Measurements from ENCODE around the gene BDP1.
"Not testable (repeated sequence)": the region's sequence is repeated elsewhere in the genome, so short reads cannot be mapped to it uniquely, and the experiment has no call there.

Gene BDP1

DNA sequence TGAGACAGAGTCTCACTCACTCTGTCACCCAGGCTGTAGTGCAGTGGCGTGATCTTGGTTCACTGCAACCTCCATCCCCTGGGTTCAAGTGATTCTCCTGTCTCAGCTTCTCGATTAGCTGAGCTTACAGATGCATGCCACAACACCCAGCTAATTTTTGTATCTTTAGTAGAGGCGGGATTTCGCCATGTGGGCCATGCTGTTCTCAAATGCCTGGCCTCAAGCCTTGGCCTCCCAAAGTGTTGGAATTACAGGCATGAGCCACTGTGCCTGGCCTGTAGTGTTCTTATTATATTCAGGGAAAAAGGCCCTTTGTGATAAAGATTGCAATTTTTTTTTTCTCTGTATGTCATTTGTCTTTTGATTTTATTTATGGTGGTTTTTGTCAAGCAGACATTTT lies 107.7 kb downstream of the BDP1 start:
- no peak for TF ChIP-seq CTCF (IDR thresholded peaks at IDR 0.05; ENCODE audit: low read depth, low read length)
- H3K36me3 ChIP-seq = peaks cover 41% of the 10 kb centered on the region
- H3K4me1 ChIP-seq = no peaks in the 10 kb centered on the region

GRCh38 chr5:71564895-71565294 lies 109.4 kb downstream of the BDP1 start:
- Histone ChIP-seq H3K4me1 (no peaks in the 10 kb centered on the region), H3K4me3 (ENCODE audit: low read depth, low read length) (no peak overlapping the region), H3K9me3 (no peaks in the 10 kb centered on the region), H3K36me3 (peaks cover 36% of the 10 kb centered on the region), H3K27me3 (no peaks in the 10 kb centered on the region)
- no peak for TF ChIP-seq CTCF (IDR thresholded peaks at IDR 0.05; ENCODE audit: low read depth, low read length)
- no peak for DNase-seq

More for the DNA sequence above, 107.7 kb downstream of the BDP1 start:
- Histone ChIP-seq H3K27me3 (no peaks in the 10 kb centered on the region), H3K9me3 (no peaks in the 10 kb centered on the region), H3K4me3 (ENCODE audit: low read depth, low read length) (no peak overlapping the region)
- no peak for DNase-seq

DNA sequence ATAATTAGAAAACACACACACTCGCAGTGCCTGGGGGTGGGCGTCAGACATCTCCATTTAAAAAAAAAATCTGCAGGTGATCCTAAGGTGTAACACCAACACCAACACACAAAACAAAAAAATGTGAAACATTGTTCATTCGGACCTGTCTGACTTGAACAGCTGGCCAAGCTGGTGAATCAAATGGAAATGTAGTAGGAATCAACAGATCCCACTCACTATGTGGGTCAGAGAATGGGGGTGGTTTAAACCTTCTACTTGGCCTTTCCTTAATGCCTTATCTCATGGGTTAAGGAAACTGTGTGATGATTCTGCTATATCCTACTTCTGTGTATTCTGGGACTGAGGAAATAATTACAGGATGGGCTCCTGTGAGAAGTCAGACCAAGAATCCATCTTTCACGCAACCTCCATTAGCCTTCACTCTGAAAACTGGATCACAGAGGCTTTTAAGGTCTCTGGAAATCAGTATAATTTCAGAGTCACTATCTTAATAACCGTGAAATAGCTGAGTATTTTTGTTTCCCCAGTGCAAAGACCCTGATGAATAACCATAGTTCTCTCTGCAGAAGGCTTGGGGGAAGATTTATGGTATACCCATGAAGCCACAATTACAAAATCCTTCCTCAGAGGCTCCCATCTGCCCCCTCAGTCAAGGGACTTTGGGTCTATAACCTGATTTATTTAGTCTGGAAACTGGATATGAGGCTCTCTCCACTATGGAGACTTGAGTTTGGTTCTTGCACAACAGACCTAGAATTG lies 114.5 kb downstream of the BDP1 start:
- Histone ChIP-seq H3K27me3 (no peaks in the 10 kb centered on the region), H3K4me1 (no peaks in the 10 kb centered on the region), H3K9me3 (no peaks in the 10 kb centered on the region), H3K36me3 (peaks cover 11% of the 10 kb centered on the region), H3K4me3 (ENCODE audit: low read depth, low read length) (no peak overlapping the region)
- DNase-seq = no peak
- TF ChIP-seq CTCF (IDR thresholded peaks at IDR 0.05; ENCODE audit: low read depth, low read length) = no peak

- H3K9me3 ChIP-seq; H3K27me3 ChIP-seq; H3K36me3 ChIP-seq; DNase-seq; H3K4me1 ChIP-seq; H3K4me3 ChIP-seq (ENCODE audit: low read depth, low read length): not testable (repeated sequence)
These were observed 116.4 kb downstream of the BDP1 start for GRCh38 chr5:71571811-71572210.

DNA sequence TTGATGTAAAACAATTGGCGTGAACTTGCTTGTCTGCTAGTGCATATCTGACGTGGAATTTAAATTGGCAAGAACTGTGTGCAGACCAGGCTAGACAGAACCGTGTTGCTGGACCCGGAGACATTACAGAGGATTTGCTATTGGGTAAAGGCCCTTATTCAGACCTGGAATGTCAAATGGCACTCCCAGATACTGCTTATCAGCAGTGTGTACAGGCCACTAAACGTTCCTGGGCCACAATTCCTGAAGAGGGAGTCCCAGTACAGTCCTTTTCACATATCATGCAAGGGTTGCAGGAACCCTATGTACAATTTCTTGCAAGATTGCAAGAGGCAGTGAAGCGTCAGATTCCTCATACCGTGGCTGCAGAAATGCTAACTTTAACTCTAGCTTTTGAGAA lies 118.1 kb downstream of the BDP1 start:
- DNase-seq = no peak
- Histone ChIP-seq H3K36me3 (peaks cover 8% of the 10 kb centered on the region), H3K4me3 (ENCODE audit: low read depth, low read length) (no peak overlapping the region), H3K27me3 (no peaks in the 10 kb centered on the region), H3K4me1 (no peaks in the 10 kb centered on the region), H3K9me3 (no peaks in the 10 kb centered on the region)
- no peak for TF ChIP-seq CTCF (IDR thresholded peaks at IDR 0.05; ENCODE audit: low read depth, low read length)

DNA sequence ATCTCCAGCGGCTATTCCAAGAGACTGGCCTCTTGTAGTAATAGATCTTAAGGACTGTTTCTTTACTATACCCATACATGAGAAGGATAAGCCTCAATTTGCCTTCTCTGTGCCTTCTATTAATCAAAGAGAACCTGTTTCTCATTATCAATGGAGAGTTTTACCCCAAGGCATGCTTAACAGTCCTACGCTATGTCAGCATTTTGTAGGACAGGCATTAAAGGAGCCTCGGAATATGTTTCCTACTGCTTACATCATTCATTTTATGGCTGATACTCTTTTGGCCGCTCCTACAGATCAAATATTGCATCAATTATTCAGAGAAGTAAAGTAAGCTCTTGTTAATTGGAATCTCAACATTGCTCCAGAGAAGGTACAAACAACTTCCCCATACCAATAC lies 120.1 kb downstream of the BDP1 start:
- not testable (repeated sequence) for H3K36me3 ChIP-seq; H3K9me3 ChIP-seq; H3K27me3 ChIP-seq; H3K4me1 ChIP-seq; DNase-seq; H3K4me3 ChIP-seq (ENCODE audit: low read depth, low read length)

DNA sequence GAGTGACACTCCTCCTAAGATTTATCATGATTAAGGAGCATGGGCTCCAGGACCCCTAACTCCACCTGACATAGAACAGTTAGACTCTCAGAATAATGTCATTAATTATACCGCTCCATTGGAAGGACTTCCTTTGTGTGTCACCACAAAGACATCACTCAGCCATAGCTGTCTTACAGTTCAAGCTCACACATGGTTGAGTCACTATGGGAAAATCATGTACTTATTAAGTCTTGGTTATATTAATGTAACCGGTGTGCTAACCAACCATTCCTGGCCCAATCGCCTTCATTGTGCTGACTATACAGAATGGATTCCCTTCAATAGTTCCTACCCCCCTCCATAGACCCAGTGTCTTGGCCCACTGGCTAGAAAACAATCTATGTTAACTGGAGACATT lies 120.8 kb downstream of the BDP1 start:
- TF ChIP-seq CTCF (IDR thresholded peaks at IDR 0.05; ENCODE audit: low read depth, low read length) = no peak
- no peak for DNase-seq
- Histone ChIP-seq H3K36me3 (no peaks in the 10 kb centered on the region), H3K9me3 (no peaks in the 10 kb centered on the region), H3K27me3 (no peaks in the 10 kb centered on the region), H3K4me1 (no peaks in the 10 kb centered on the region), H3K4me3 (ENCODE audit: low read depth, low read length) (no peak overlapping the region)

DNA sequence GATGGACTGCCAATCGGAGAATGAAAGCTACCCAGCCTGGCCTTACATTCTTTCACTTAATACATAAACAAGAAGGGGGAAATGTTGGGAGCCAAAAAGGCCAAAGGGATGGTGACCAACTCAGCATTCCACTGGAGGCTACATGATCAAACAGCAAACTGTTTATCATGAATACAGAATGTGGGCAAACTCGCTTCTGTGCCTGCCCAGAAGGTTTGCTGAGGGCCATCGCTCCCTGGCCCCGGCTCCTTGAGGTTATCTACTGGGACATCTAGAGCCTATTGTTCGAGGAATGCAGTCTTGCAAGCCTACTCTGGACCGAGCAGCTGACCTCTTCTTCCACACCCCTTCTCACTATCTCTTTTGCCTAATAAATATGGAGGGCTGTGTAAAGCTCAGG lies 122.4 kb downstream of the BDP1 start:
- not testable (repeated sequence) for H3K4me1 ChIP-seq

More for the DNA sequence above, 122.4 kb downstream of the BDP1 start:
- H3K9me3 ChIP-seq; H3K36me3 ChIP-seq; DNase-seq; H3K4me3 ChIP-seq (ENCODE audit: low read depth, low read length); H3K27me3 ChIP-seq: not testable (repeated sequence)

Measured in BE2C (cell line).